GM12878 (cell line): Measurements from ENCODE around the gene NCAN. TPM values are rescaled to one million over a fixed set of nuclear protein-coding genes. Genes with fewer than 3 reads are reported as not detected.

Experiments
- ATAC-seq: fragments of 200-7000 bp; cut with Tn5 transposase; 3 replicates; pipeline ENCODE4 v1.9.1; 2020; ENCODE audit warnings: mild to moderate bottlenecking, moderate library complexity
- BruUV-seq: library from RNA; stranded (reverse); fragments of 400-500 nt; replicated peaks from 2 replicates; lab custom pipeline; 2021; lab: Mats Ljungman, UMichigan
- CTCF ChIA-PET: fragments of 300-600 bp; sonication (Branson Sonifier 250); formaldehyde crosslinking; extraction: SDS; loops from one replicate; lab custom pipeline; 2021; ENCODE audit warnings: inconsistent platforms; lab: Yijun Ruan, JAX
- POLR2A ChIA-PET: fragments of 350-600 bp; formaldehyde crosslinking; extraction: SDS; loops from one replicate; lab custom pipeline; 2021; ENCODE audit warnings: inconsistent platforms; lab: Charles Lee
- RAD21 ChIA-PET: fragments of 300-600 bp; sonication (Branson Sonifier 250); formaldehyde crosslinking; loops from one replicate; lab custom pipeline; 2023; ENCODE audit warnings: antibody characterized with exemption; ENCODE audit not compliant: unreplicated experiment; lab: Charles Lee
- SMC1A ChIA-PET: fragments of 300-600 bp; sonication (Branson Sonifier 250); formaldehyde crosslinking; loops from one replicate; lab custom pipeline; 2023; ENCODE audit not compliant: unreplicated experiment, uncharacterized antibody; lab: Charles Lee
- DNase-seq: peaks from one replicate; pipeline ENCODE4 v3.0.0-alpha.2; 2011; ENCODE audit warnings: low read depth, low spot score
- FAIRE-seq: peaks from 3 replicates; lab custom pipeline; 2011; peaks lifted over from hg19 to GRCh38; lab: Jason Lieb, UNC
- H2AFZ ChIP-seq: 2 replicates; pipeline ENCODE4 v1.6.0; 2011; ENCODE audit warnings: low read depth, low read length, control low read depth; ENCODE audit not compliant: control insufficient read depth
- H3K27ac ChIP-seq: 2 replicates; pipeline ENCODE4 v1.5.1; 2011; ENCODE audit warnings: control low read depth; ENCODE audit not compliant: control insufficient read depth, insufficient read depth
- H3K27me3 ChIP-seq, 2 experiments: replicated peaks in 1 of 2; 2 replicates each; pipeline versions ENCODE4 v1.6.0 to v1.6.1; 2011; ENCODE audit warnings: low read length in 1 of 2; ENCODE audit not compliant: control insufficient read depth in 2 of 2, insufficient read depth in 2 of 2
- H3K36me3 ChIP-seq, 2 experiments: 2 replicates each; pipeline ENCODE4 v1.5.1; 2011; ENCODE audit warnings: low read length in 1 of 2; ENCODE audit not compliant: control insufficient read depth in 2 of 2, insufficient read depth in 2 of 2
- H3K4me1 ChIP-seq: 2 replicates; pipeline ENCODE4 v1.6.1; 2011; ENCODE audit warnings: mild to moderate bottlenecking, low read length, moderate library complexity, mixed read lengths; ENCODE audit not compliant: control insufficient read depth, insufficient read depth
- H3K4me2 ChIP-seq: 2 replicates; pipeline ENCODE4 v1.6.0; 2011; ENCODE audit warnings: control low read depth; ENCODE audit not compliant: control insufficient read depth, insufficient read depth
- H3K4me3 ChIP-seq: fragments of 200-600 bp; sonication (generic); 2 replicates; pipeline ENCODE4 v1.5.1; 2016
- H3K79me2 ChIP-seq: 2 replicates; pipeline ENCODE4 v1.6.0; 2011; ENCODE audit warnings: low read length; ENCODE audit not compliant: control insufficient read depth, insufficient read depth
- H3K9ac ChIP-seq: 2 replicates; pipeline ENCODE4 v1.8.0; 2011; ENCODE audit warnings: low read length, control low read depth, mixed read lengths; ENCODE audit not compliant: control insufficient read depth, insufficient read depth
- H3K9me3 ChIP-seq: replicated peaks from 3 replicates; pipeline ENCODE4 v1.5.1; 2011; ENCODE audit warnings: mild to moderate bottlenecking, low read length; ENCODE audit not compliant: control insufficient read depth, insufficient read depth
- H4K20me1 ChIP-seq: 2 replicates; pipeline ENCODE4 v1.6.0; 2011; ENCODE audit not compliant: control insufficient read depth, insufficient read depth
- BRCA1 ChIP-seq: IDR thresholded peaks from 2 replicates; pipeline ENCODE4 v1.6.1; 2011; ENCODE audit warnings: low read depth, low read length, improper control_type of control experiment
- CBX5 ChIP-seq: sonication (generic); IDR thresholded peaks from 2 replicates; pipeline ENCODE4 v1.6.1; 2016; ENCODE audit warnings: low read depth, moderate library complexity, mild to moderate bottlenecking, inconsistent platforms
- CUX1 ChIP-seq: IDR thresholded peaks from 2 replicates; pipeline ENCODE4 v1.6.1; 2012; ENCODE audit warnings: improper control_type of control experiment, low read depth, low read length; ENCODE audit not compliant: insufficient replicate concordance
- MAX ChIP-seq: IDR thresholded peaks from 2 replicates; pipeline ENCODE4 v1.6.1; 2012; ENCODE audit warnings: low read depth, low read length, improper control_type of control experiment
- PAX5 ChIP-seq: IDR thresholded peaks from 2 replicates; pipeline ENCODE4 v1.6.1; 2011; ENCODE audit warnings: low read depth, low read length, borderline replicate concordance
- POLR2AphosphoS5 ChIP-seq: IDR thresholded peaks from 2 replicates; pipeline ENCODE4 v1.6.1; 2011; ENCODE audit warnings: mild to moderate bottlenecking, low read length, inconsistent platforms
- POU2F2 ChIP-seq: IDR thresholded peaks from 3 replicates; pipeline ENCODE4 v1.6.1; 2011; ENCODE audit warnings: low read depth, mild to moderate bottlenecking, low read length, borderline replicate concordance
- SRF ChIP-seq, 2 experiments: IDR thresholded peaks; 2 replicates each; pipeline ENCODE4 v1.6.1; 2011; ENCODE audit warnings: low read depth in 2 of 2, low read length in 2 of 2, mild to moderate bottlenecking in 1 of 2, moderate library complexity in 1 of 2
- WGBS: methylation state at CpG from one replicate; pipeline ENCODE4 v1.1.6; 2016; ENCODE audit warnings: low lambda C conversion rate; ENCODE audit not compliant: insufficient replicate concordance, insufficient coverage; ENCODE audit errors: missing lambda C conversion rate; 5-methylcytosine and 5-hydroxymethylcytosine counted together
- in situ Hi-C: fragments of 300-500 bp; cut with MboI; formaldehyde crosslinking; loops from 9 replicates; pipeline ENCODE4 v1.14.3; 2018; ENCODE audit warnings: mixed read lengths
- intact Hi-C: fragments of 100-400 bp; cut with micrococcal nuclease; formaldehyde crosslinking; loops from one replicate; pipeline ENCODE4 v1.14.2; 2022; ENCODE audit not compliant: unreplicated experiment
- polyA plus RNA-seq, 11 experiments: library from polyadenylated mRNA; depleted of rRNA in 4 of 11; unstranded in 6 of 11; stranded (reverse) in 5 of 11; fragments of >200 nt; fragmentation: Nextera tagmentation in 4 of 11; fragmentation: Illumina TruSeq in 1 of 11; extraction: Ambion mirVana in 4 of 11; extraction: Trizol in 1 of 11; gene quantifications; 1 replicate in 1 of 11; 2 replicates in 10 of 11; pipeline versions ENCODE4 v1.2.1 to v1.2.3, GENCODE V29; 2011 to 2016; ENCODE audit warnings: inconsistent platforms in 2 of 11, missing spikeins in 2 of 11, low read depth in 1 of 11
- total RNA-seq, 4 experiments: library from RNA; depleted of rRNA in 3 of 4; stranded (reverse); fragments of >200 nt in 3 of 4; fragmentation: Illumina TruSeq in 1 of 4; extraction: Trizol in 1 of 4; gene quantifications; 2 replicates each; pipeline versions ENCODE4 v1.2.1 to v1.2.3, GENCODE V29; 2013 to 2021

The NCAN gene
- total and polyA plus RNA-seq, 10 of the 15 experiments (the other 5 are each of a cell fraction or from before 2014, with no cell fraction given) = 0.02 to 0.34 (median 0.12) TPM; not detected in 1

GRCh38 chr19:19179548-19180441 lies 32.0 kb upstream of the NCAN start:
- Histone ChIP-seq H3K36me3 (no peaks in the 10 kb centered on the region; a peak in 2 of 4 replicates), H3K4me1 (peaks cover 3% of the 10 kb centered on the region; the same call in 1 of the 2 replicates), H3K9me3 (no peaks in the 10 kb centered on the region; the same call in 2 of the 3 replicates), H3K27ac (no peak overlapping the region), H4K20me1 (no peaks in the 10 kb centered on the region), H3K4me2 (no peak overlapping the region), H2AFZ (no peak overlapping the region), H3K79me2 (no peaks in the 10 kb centered on the region), H3K4me3 (no peak overlapping the region)
- SMC1A ChIA-PET = no interaction called here
- ATAC-seq = no peak; the same call in 2 of the 3 replicates
- no peak for FAIRE-seq
- RAD21 ChIA-PET = interaction anchor here (14.0 kb wide), 1 partner anchor 26 kb away, joined by 394 read pairs; no protein-coding TSS in a partner anchor
- DNase-seq = no peak
- CTCF ChIA-PET = interaction anchor here (1.2 kb wide), 2 partner anchors 13 to 34 kb away, joined by 4 read pairs; no protein-coding TSS in a partner anchor
- in situ Hi-C loops = loop anchor here (5.0 kb wide), 1 partner anchor 37 kb away; no protein-coding TSS in a partner anchor
- WGBS = 92% methylated on average over 17 of the region's 17 CpGs
- no peak for TF ChIP-seq CUX1
- no peak for TF ChIP-seq BRCA1
- TF ChIP-seq POU2F2 = no peak
- TF ChIP-seq POLR2AphosphoS5 = no peak
- no peak for TF ChIP-seq MAX
- TF ChIP-seq CBX5 = no peak
- TF ChIP-seq SRF (IDR thresholded peaks at IDR 0.05; ENCODE audit: low read depth in 2 of 2, low read length in 2 of 2) = no peak
- no peak for TF ChIP-seq PAX5
- TF ChIP-seq, all 136 proteins: peak for 0
- Histone ChIP-seq H3K27me3 (no peaks in the 10 kb centered on the region), H3K9ac (no peak overlapping the region)
- intact Hi-C loops = no loop called here
- POLR2A ChIA-PET = no interaction called here
- TSS peak; percentile 57 for BruUV-seq
